Activated naive CD4-positive, alpha-beta T cell treated with anti-CD3 and anti-CD28 coated beads, Interleukin-2, amount 50 U/mL, for 24 hours (primary cell): ENCODE measurements around the gene ACTR5.

Experiments used
- H3K27ac Mint-ChIP-seq: one replicate; pipeline ENCODE4 v1.8.0; 2021; ENCODE audit warnings: mild to moderate bottlenecking, mixed read lengths
- H3K27me3 Mint-ChIP-seq: one replicate; pipeline ENCODE4 v1.8.0; 2021; ENCODE audit warnings: mixed read lengths
- H3K36me3 Mint-ChIP-seq: one replicate; pipeline ENCODE4 v1.8.0; 2021; ENCODE audit warnings: mixed read lengths
- H3K4me1 Mint-ChIP-seq: one replicate; pipeline ENCODE4 v1.8.0; 2021; ENCODE audit warnings: mixed read lengths
- H3K4me3 Mint-ChIP-seq: one replicate; pipeline ENCODE4 v1.8.0; 2021; ENCODE audit warnings: mild to moderate bottlenecking, mixed read lengths
- H3K9me3 Mint-ChIP-seq: one replicate; pipeline ENCODE4 v1.8.0; 2021; ENCODE audit warnings: mixed read lengths

Gene ACTR5

GRCh38 chr20:38747495-38748096 lies 664 bp upstream of the ACTR5 start:
- peaks cover 26% of the 10 kb centered on the region for H3K4me1 Mint-ChIP-seq
- peaks cover 1% of the 10 kb centered on the region for H3K36me3 Mint-ChIP-seq
- H3K4me3 Mint-ChIP-seq, result peak overlapping the region; percentile 97
- H3K27ac Mint-ChIP-seq, result peak overlapping the region; percentile 15
- H3K9me3 Mint-ChIP-seq, result no peaks in the 10 kb centered on the region
- H3K27me3 Mint-ChIP-seq, result peaks cover 5% of the 10 kb centered on the region

- peaks cover 26% of the 10 kb centered on the region for H3K4me1 Mint-ChIP-seq
- no peaks in the 10 kb centered on the region for H3K9me3 Mint-ChIP-seq
- H3K27me3 Mint-ChIP-seq, result no peaks in the 10 kb centered on the region
- H3K4me3 Mint-ChIP-seq, result peak overlapping the region; percentile 88
- H3K27ac Mint-ChIP-seq, result peak overlapping the region; percentile 75
- H3K36me3 Mint-ChIP-seq, result peaks cover 4% of the 10 kb centered on the region
Observed at GRCh38 chr20:38748861-38749149, 545 bp downstream of the ACTR5 start.

- Mint-ChIP-seq H3K9me3 (no peaks in the 10 kb centered on the region), H3K4me1 (peaks cover 26% of the 10 kb centered on the region), H3K4me3 (peak overlapping the region; percentile 19), H3K27ac (no peak overlapping the region), H3K36me3 (peaks cover 19% of the 10 kb centered on the region), H3K27me3 (no peaks in the 10 kb centered on the region)
Observed at GRCh38 chr20:38751360-38751976, 3.2 kb downstream of the ACTR5 start.

GRCh38 chr20:38752029-38752428 lies 3.8 kb downstream of the ACTR5 start:
- Mint-ChIP-seq H3K9me3 (no peaks in the 10 kb centered on the region), H3K4me3 (no peak overlapping the region), H3K4me1 (peaks cover 26% of the 10 kb centered on the region), H3K36me3 (peaks cover 20% of the 10 kb centered on the region), H3K27me3 (no peaks in the 10 kb centered on the region), H3K27ac (no peak overlapping the region)

- Mint-ChIP-seq H3K27ac (no peak overlapping the region), H3K9me3 (no peaks in the 10 kb centered on the region), H3K27me3 (no peaks in the 10 kb centered on the region), H3K36me3 (peaks cover 24% of the 10 kb centered on the region), H3K4me1 (peaks cover 9% of the 10 kb centered on the region), H3K4me3 (no peak overlapping the region)
Observed at GRCh38 chr20:38754924-38755323, 6.7 kb downstream of the ACTR5 start.

- no peaks in the 10 kb centered on the region for H3K27me3 Mint-ChIP-seq
- no peak overlapping the region for H3K4me3 Mint-ChIP-seq
- H3K27ac Mint-ChIP-seq, result no peak overlapping the region
- peaks cover 7% of the 10 kb centered on the region for H3K4me1 Mint-ChIP-seq
- peaks cover 29% of the 10 kb centered on the region for H3K36me3 Mint-ChIP-seq
- H3K9me3 Mint-ChIP-seq, result no peaks in the 10 kb centered on the region
Observed at GRCh38 chr20:38755324-38755910, 7.2 kb downstream of the ACTR5 start.

- Mint-ChIP-seq H3K4me1 (peaks cover 3% of the 10 kb centered on the region), H3K9me3 (no peaks in the 10 kb centered on the region), H3K27ac (no peak overlapping the region), H3K27me3 (no peaks in the 10 kb centered on the region), H3K36me3 (peaks cover 39% of the 10 kb centered on the region), H3K4me3 (no peak overlapping the region)
Observed at GRCh38 chr20:38757145-38757775, 9.0 kb downstream of the ACTR5 start.

- H3K4me1 Mint-ChIP-seq, result peaks cover 10% of the 10 kb centered on the region
- peaks cover 35% of the 10 kb centered on the region for H3K36me3 Mint-ChIP-seq
- H3K27ac Mint-ChIP-seq, result no peak overlapping the region
- no peak overlapping the region for H3K4me3 Mint-ChIP-seq
- no peaks in the 10 kb centered on the region for H3K27me3 Mint-ChIP-seq
- H3K9me3 Mint-ChIP-seq, result no peaks in the 10 kb centered on the region
Observed at GRCh38 chr20:38759106-38759505, 10.8 kb downstream of the ACTR5 start.

- Mint-ChIP-seq H3K36me3 (peaks cover 29% of the 10 kb centered on the region), H3K4me1 (peaks cover 21% of the 10 kb centered on the region), H3K27ac (no peak overlapping the region), H3K27me3 (no peaks in the 10 kb centered on the region), H3K4me3 (no peak overlapping the region), H3K9me3 (no peaks in the 10 kb centered on the region)
Observed at GRCh38 chr20:38760978-38761377, 12.7 kb downstream of the ACTR5 start.

- Mint-ChIP-seq H3K36me3 (peaks cover 26% of the 10 kb centered on the region), H3K4me3 (no peak overlapping the region), H3K9me3 (no peaks in the 10 kb centered on the region), H3K27me3 (no peaks in the 10 kb centered on the region), H3K4me1 (peaks cover 21% of the 10 kb centered on the region), H3K27ac (peak overlapping the region; percentile 56)
Observed at GRCh38 chr20:38762174-38762573, 13.9 kb downstream of the ACTR5 start.

GRCh38 chr20:38763616-38764015 lies 15.4 kb downstream of the ACTR5 start:
- H3K4me1 Mint-ChIP-seq, result peaks cover 21% of the 10 kb centered on the region
- H3K36me3 Mint-ChIP-seq, result peaks cover 24% of the 10 kb centered on the region
- H3K27me3 Mint-ChIP-seq, result no peaks in the 10 kb centered on the region
- H3K9me3 Mint-ChIP-seq, result no peaks in the 10 kb centered on the region
- peak overlapping the region; percentile 15 for H3K27ac Mint-ChIP-seq
- no peak overlapping the region for H3K4me3 Mint-ChIP-seq

GRCh38 chr20:38764567-38765318 lies 16.5 kb downstream of the ACTR5 start:
- Mint-ChIP-seq H3K27ac (no peak overlapping the region), H3K4me3 (no peak overlapping the region), H3K9me3 (no peaks in the 10 kb centered on the region), H3K27me3 (no peaks in the 10 kb centered on the region), H3K4me1 (peaks cover 21% of the 10 kb centered on the region), H3K36me3 (peaks cover 28% of the 10 kb centered on the region)

- H3K27ac Mint-ChIP-seq, result no peak overlapping the region
- no peak overlapping the region for H3K4me3 Mint-ChIP-seq
- peaks cover 18% of the 10 kb centered on the region for H3K36me3 Mint-ChIP-seq
- H3K4me1 Mint-ChIP-seq, result peaks cover 18% of the 10 kb centered on the region
- H3K27me3 Mint-ChIP-seq, result no peaks in the 10 kb centered on the region
- H3K9me3 Mint-ChIP-seq, result no peaks in the 10 kb centered on the region
Observed at GRCh38 chr20:38766071-38766470, 17.8 kb downstream of the ACTR5 start.

- Mint-ChIP-seq H3K27me3 (no peaks in the 10 kb centered on the region), H3K27ac (peak overlapping the region; percentile 79), H3K4me3 (no peak overlapping the region), H3K4me1 (peaks cover 7% of the 10 kb centered on the region), H3K36me3 (peaks cover 35% of the 10 kb centered on the region), H3K9me3 (peaks cover 6% of the 10 kb centered on the region)
Observed at GRCh38 chr20:38769376-38770295, 21.4 kb downstream of the ACTR5 start.

- H3K27ac Mint-ChIP-seq, result no peak overlapping the region
- no peak overlapping the region for H3K4me3 Mint-ChIP-seq
- no peaks in the 10 kb centered on the region for H3K4me1 Mint-ChIP-seq
- H3K9me3 Mint-ChIP-seq, result peaks cover 6% of the 10 kb centered on the region
- H3K36me3 Mint-ChIP-seq, result peaks cover 36% of the 10 kb centered on the region
- H3K27me3 Mint-ChIP-seq, result no peaks in the 10 kb centered on the region
Observed at GRCh38 chr20:38770546-38770945, 22.3 kb downstream of the ACTR5 start.
